ENCODE data around the gene PDE6D.

Gene PDE6D

GRCh38 chr2:231780909-231781797 is at the start of gene PDE6D:
PDE6D (minus strand) TSS chr2:231781282; CDS start chr2:231781114, 168 bp downstream.
- ChIA-PET POLR2A (interaction anchor here (0.6 to 1.3 kb wide), 9 partner anchors 9 to 124 kb away, joined by 3 to 6 read pairs (median 4); partner anchors contain the start of gene PTMA), CTCF (no interaction called here)
- peaks cover 3% of the 10 kb centered on the region; the same call in 1 of the 2 replicates for H3K4me1 ChIP-seq (ENCODE audit: control insufficient read depth, insufficient read depth, low read length)
- H3K27ac ChIP-seq (ENCODE audit: extremely low read depth, low read depth, low read length): peak within 1 kb of the TSS; percentile 58; the same call in 1 of the 2 replicates
- H3K36me3 ChIP-seq (ENCODE audit: control insufficient read depth in 2 of 2, insufficient read depth in 1 of 2, low read length in 2 of 2): peaks cover 0 to 4% of the 10 kb centered on the region in 2 experiments; a peak in 2 of 3 replicates
- H3K9me3 ChIP-seq (ENCODE audit: control insufficient read depth, insufficient read depth, low read depth, low read length): no peaks in the 10 kb centered on the region
- peak within 1 kb of the TSS; percentile 75 for H3K4me3 ChIP-seq (ENCODE audit: low read depth, low read length)
- peak; percentile 97; the same call in 1 of the 2 replicates for TF ChIP-seq PBX3 (CRISPR knock-in tag; IDR thresholded peaks at IDR 0.05)
- peak; percentile 20; the same call in 1 of the 2 replicates for TF ChIP-seq KLF16 (tag by site-specific recombination; IDR thresholded peaks at IDR 0.05)
- TF ChIP-seq ZXDB (tag by site-specific recombination; IDR thresholded peaks at IDR 0.05): peak; percentile 83
- TF ChIP-seq, protein P1, sequence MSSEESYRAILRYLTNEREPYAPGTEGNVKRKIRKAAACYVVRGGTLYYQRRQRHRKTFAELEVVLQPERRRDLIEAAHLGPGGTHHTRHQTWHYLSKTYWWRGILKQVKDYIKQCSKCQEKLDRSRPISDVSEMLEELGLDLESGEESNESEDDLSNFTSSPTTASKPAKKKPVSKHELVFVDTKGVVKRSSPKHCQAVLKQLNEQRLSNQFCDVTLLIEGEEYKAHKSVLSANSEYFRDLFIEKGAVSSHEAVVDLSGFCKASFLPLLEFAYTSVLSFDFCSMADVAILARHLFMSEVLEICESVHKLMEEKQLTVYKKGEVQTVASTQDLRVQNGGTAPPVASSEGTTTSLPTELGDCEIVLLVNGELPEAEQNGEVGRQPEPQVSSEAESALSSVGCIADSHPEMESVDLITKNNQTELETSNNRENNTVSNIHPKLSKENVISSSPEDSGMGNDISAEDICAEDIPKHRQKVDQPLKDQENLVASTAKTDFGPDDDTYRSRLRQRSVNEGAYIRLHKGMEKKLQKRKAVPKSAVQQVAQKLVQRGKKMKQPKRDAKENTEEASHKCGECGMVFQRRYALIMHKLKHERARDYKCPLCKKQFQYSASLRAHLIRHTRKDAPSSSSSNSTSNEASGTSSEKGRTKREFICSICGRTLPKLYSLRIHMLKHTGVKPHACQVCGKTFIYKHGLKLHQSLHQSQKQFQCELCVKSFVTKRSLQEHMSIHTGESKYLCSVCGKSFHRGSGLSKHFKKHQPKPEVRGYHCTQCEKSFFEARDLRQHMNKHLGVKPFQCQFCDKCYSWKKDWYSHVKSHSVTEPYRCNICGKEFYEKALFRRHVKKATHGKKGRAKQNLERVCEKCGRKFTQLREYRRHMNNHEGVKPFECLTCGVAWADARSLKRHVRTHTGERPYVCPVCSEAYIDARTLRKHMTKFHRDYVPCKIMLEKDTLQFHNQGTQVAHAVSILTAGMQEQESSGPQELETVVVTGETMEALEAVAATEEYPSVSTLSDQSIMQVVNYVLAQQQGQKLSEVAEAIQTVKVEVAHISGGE (tag by site-specific recombination; conservative IDR thresholded peaks at IDR 0.05; ENCODE audit: low read depth): peak; percentile 99
- TF ChIP-seq, protein P2, sequence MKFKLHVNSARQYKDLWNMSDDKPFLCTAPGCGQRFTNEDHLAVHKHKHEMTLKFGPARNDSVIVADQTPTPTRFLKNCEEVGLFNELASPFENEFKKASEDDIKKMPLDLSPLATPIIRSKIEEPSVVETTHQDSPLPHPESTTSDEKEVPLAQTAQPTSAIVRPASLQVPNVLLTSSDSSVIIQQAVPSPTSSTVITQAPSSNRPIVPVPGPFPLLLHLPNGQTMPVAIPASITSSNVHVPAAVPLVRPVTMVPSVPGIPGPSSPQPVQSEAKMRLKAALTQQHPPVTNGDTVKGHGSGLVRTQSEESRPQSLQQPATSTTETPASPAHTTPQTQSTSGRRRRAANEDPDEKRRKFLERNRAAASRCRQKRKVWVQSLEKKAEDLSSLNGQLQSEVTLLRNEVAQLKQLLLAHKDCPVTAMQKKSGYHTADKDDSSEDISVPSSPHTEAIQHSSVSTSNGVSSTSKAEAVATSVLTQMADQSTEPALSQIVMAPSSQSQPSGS (tag by site-specific recombination; IDR thresholded peaks at IDR 0.05; ENCODE audit: low read depth): no peak
- 0 out of 2 replicates have a peak, but pooled peaks have one; percentile 29 for TF ChIP-seq ZNF558 (tag by site-specific recombination; IDR thresholded peaks at IDR 0.05)
- TF ChIP-seq, protein P3, sequence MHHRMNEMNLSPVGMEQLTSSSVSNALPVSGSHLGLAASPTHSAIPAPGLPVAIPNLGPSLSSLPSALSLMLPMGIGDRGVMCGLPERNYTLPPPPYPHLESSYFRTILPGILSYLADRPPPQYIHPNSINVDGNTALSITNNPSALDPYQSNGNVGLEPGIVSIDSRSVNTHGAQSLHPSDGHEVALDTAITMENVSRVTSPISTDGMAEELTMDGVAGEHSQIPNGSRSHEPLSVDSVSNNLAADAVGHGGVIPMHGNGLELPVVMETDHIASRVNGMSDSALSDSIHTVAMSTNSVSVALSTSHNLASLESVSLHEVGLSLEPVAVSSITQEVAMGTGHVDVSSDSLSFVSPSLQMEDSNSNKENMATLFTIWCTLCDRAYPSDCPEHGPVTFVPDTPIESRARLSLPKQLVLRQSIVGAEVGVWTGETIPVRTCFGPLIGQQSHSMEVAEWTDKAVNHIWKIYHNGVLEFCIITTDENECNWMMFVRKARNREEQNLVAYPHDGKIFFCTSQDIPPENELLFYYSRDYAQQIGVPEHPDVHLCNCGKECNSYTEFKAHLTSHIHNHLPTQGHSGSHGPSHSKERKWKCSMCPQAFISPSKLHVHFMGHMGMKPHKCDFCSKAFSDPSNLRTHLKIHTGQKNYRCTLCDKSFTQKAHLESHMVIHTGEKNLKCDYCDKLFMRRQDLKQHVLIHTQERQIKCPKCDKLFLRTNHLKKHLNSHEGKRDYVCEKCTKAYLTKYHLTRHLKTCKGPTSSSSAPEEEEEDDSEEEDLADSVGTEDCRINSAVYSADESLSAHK (tag by site-specific recombination; IDR thresholded peaks at IDR 0.05): no peak
- peak; percentile 52 for TF ChIP-seq ZNF629 (tag by site-specific recombination; IDR thresholded peaks at IDR 0.05)
- TF ChIP-seq YY1 (tag by site-specific recombination; IDR thresholded peaks at IDR 0.05): peak; percentile 53; the same call in 1 of the 2 replicates
- 0 out of 2 replicates have a peak, but pooled peaks have one; percentile 19 for TF ChIP-seq OVOL3 (tag by site-specific recombination; IDR thresholded peaks at IDR 0.05)
- TF ChIP-seq ZNF37A (tag by site-specific recombination; IDR thresholded peaks at IDR 0.05): no peak
- no peak for TF ChIP-seq ZNF658 (tag by site-specific recombination; IDR thresholded peaks at IDR 0.05)
- no peak for TF ChIP-seq ZNF561 (tag by site-specific recombination; IDR thresholded peaks at IDR 0.05; ENCODE audit: borderline replicate concordance)
- no peak for TF ChIP-seq ZNF488 (tag by site-specific recombination; IDR thresholded peaks at IDR 0.05)
- TF ChIP-seq ZNF138 (tag by site-specific recombination; IDR thresholded peaks at IDR 0.05; ENCODE audit: borderline replicate concordance): no peak
- peak; percentile 81 for TF ChIP-seq KLF9 (tag by site-specific recombination; IDR thresholded peaks at IDR 0.05; ENCODE audit: low read depth)
- TF ChIP-seq GLIS2 (tag by site-specific recombination; IDR thresholded peaks at IDR 0.05): peak; percentile 97
- 0 out of 2 replicates have a peak, but pooled peaks have one; percentile 45 for TF ChIP-seq SP7 (tag by site-specific recombination; IDR thresholded peaks at IDR 0.05)
- TF ChIP-seq ZNF449 (tag by site-specific recombination; IDR thresholded peaks at IDR 0.05): 0 out of 2 replicates have a peak, but pooled peaks have one; percentile 27
- TF ChIP-seq, protein P4, sequence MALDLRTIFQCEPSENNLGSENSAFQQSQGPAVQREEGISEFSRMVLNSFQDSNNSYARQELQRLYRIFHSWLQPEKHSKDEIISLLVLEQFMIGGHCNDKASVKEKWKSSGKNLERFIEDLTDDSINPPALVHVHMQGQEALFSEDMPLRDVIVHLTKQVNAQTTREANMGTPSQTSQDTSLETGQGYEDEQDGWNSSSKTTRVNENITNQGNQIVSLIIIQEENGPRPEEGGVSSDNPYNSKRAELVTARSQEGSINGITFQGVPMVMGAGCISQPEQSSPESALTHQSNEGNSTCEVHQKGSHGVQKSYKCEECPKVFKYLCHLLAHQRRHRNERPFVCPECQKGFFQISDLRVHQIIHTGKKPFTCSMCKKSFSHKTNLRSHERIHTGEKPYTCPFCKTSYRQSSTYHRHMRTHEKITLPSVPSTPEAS (tag by site-specific recombination; IDR thresholded peaks at IDR 0.05): no peak
- TF ChIP-seq ZNF529 (tag by site-specific recombination; IDR thresholded peaks at IDR 0.05; ENCODE audit: insufficient replicate concordance): no peak
- TF ChIP-seq, protein P5, sequence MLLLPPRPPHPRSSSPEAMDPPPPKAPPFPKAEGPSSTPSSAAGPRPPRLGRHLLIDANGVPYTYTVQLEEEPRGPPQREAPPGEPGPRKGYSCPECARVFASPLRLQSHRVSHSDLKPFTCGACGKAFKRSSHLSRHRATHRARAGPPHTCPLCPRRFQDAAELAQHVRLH (tag by site-specific recombination; IDR thresholded peaks at IDR 0.05): peak; percentile 84
- TF ChIP-seq ZNF843 (tag by site-specific recombination; IDR thresholded peaks at IDR 0.05): 0 out of 2 replicates have a peak, but pooled peaks have one; percentile 9

Measured in HEK293 (cell line).